Parathyroid adenoma (tissue), 2 donors: Measurements from ENCODE around the gene COL15A1.

Experiments used
- H2AFZ ChIP-seq: fragments of 300-600 bp; sonication (generic); one replicate; pipeline ENCODE4 v1.7.0; 2017; ENCODE audit warnings: antibody characterized with exemption, mild to moderate bottlenecking
- H3K27ac ChIP-seq: fragments of 300-600 bp; sonication (generic); one replicate; pipeline ENCODE4 v1.7.0; 2017
- H3K27me3 ChIP-seq: fragments of 300-600 bp; sonication (generic); one replicate; pipeline ENCODE4 v1.7.0; 2017; ENCODE audit warnings: low read length; ENCODE audit not compliant: control insufficient read depth, insufficient read depth
- H3K36me3 ChIP-seq: fragments of 300-600 bp; sonication (generic); one replicate; pipeline ENCODE4 v1.7.0; 2017; ENCODE audit warnings: low read length; ENCODE audit not compliant: control insufficient read depth, insufficient read depth
- H3K4me1 ChIP-seq: fragments of 300-600 bp; sonication (generic); one replicate; pipeline ENCODE4 v1.7.0; 2017; ENCODE audit warnings: control low read depth
- H3K4me2 ChIP-seq: fragments of 300-600 bp; sonication (generic); one replicate; pipeline ENCODE4 v1.7.0; 2017; ENCODE audit warnings: low read length
- H3K4me3 ChIP-seq: fragments of 300-600 bp; sonication (generic); one replicate; pipeline ENCODE4 v1.7.0; 2017; ENCODE audit warnings: low read depth, low read length
- H3K79me2 ChIP-seq: fragments of 300-600 bp; sonication (generic); one replicate; pipeline ENCODE4 v1.7.0; 2017; ENCODE audit warnings: control low read depth
- H3K9ac ChIP-seq: fragments of 300-600 bp; sonication (generic); one replicate; pipeline ENCODE4 v1.7.0; 2017; ENCODE audit warnings: mild to moderate bottlenecking
- H3K9me3 ChIP-seq: fragments of 300-600 bp; sonication (generic); one replicate; pipeline ENCODE4 v1.7.0; 2017; ENCODE audit warnings: low read length; ENCODE audit not compliant: control insufficient read depth
- CTCF ChIP-seq: fragments of 300-600 bp; sonication (generic); IDR thresholded peaks from one replicate; pipeline ENCODE4 v1.7.0; 2017; ENCODE audit warnings: antibody characterized with exemption, mild to moderate bottlenecking
- donor health status: primary hyperparathyroidism.

Gene COL15A1

GRCh38 chr9:99051406-99051805, 107.7 kb downstream of the COL15A1 start:
- Histone ChIP-seq H3K4me3 (no peak overlapping the region), H2AFZ (no peak overlapping the region), H3K36me3 (no peaks in the 10 kb centered on the region), H3K27ac (no peak overlapping the region), H3K79me2 (no peaks in the 10 kb centered on the region), H3K4me2 (no peak overlapping the region), H3K4me1 (no peaks in the 10 kb centered on the region), H3K9me3 (no peaks in the 10 kb centered on the region), H3K27me3 (no peaks in the 10 kb centered on the region), H3K9ac (no peak overlapping the region)
- TF ChIP-seq CTCF: no peak

GRCh38 chr9:99051851-99052250, 108.1 kb downstream of the COL15A1 start:
- no peak for TF ChIP-seq CTCF
- Histone ChIP-seq H3K9me3 (no peaks in the 10 kb centered on the region), H3K4me2 (no peak overlapping the region), H3K36me3 (no peaks in the 10 kb centered on the region), H3K27me3 (no peaks in the 10 kb centered on the region), H3K27ac (no peak overlapping the region), H3K4me1 (no peaks in the 10 kb centered on the region), H2AFZ (no peak overlapping the region), H3K79me2 (no peaks in the 10 kb centered on the region), H3K9ac (no peak overlapping the region), H3K4me3 (no peak overlapping the region)

- H3K27ac ChIP-seq: no peak overlapping the region
Measured at GRCh38 chr9:99052815-99053715, 109.4 kb downstream of the COL15A1 start.

DNA sequence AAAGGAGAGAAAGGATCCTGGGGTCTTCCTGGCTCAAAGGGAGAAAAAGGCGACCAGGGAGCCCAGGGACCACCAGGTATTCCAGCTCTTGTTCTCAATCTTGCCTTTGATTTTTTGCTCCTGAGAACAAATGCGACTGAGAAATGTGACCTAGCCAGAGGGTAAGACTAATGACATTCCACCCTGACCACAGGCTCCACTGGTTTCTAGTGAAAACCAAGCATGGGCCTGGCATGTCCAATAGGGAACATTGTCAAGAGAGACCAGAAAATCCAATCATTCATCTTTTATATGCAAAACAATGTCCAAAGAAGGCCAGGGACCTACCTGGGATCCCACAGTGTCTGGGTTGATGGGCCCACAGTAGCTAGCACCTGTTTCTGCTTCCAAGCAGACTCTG, 110.9 kb downstream of the COL15A1 start:
- Histone ChIP-seq H3K27ac (no peak overlapping the region), H3K9me3 (no peaks in the 10 kb centered on the region), H3K4me2 (no peak overlapping the region), H3K27me3 (no peaks in the 10 kb centered on the region), H3K4me3 (no peak overlapping the region), H3K79me2 (no peaks in the 10 kb centered on the region), H3K36me3 (no peaks in the 10 kb centered on the region), H2AFZ (no peak overlapping the region), H3K9ac (no peak overlapping the region), H3K4me1 (no peaks in the 10 kb centered on the region)
- no peak for TF ChIP-seq CTCF

More at GRCh38 chr9:99052815-99053715, 109.4 kb downstream of the COL15A1 start:
- H3K36me3 ChIP-seq: no peaks in the 10 kb centered on the region
- no peak overlapping the region for H2AFZ ChIP-seq
- no peaks in the 10 kb centered on the region for H3K9me3 ChIP-seq
- H3K4me1 ChIP-seq: no peaks in the 10 kb centered on the region
- no peak overlapping the region for H3K4me2 ChIP-seq
- H3K79me2 ChIP-seq: no peaks in the 10 kb centered on the region
- no peak for TF ChIP-seq CTCF
- no peak overlapping the region for H3K9ac ChIP-seq
- no peaks in the 10 kb centered on the region for H3K27me3 ChIP-seq
- H3K4me3 ChIP-seq: no peak overlapping the region

GRCh38 chr9:99055384-99055783, 111.7 kb downstream of the COL15A1 start:
- no peak overlapping the region for H2AFZ ChIP-seq
- H3K27ac ChIP-seq: no peak overlapping the region
- no peak overlapping the region for H3K4me2 ChIP-seq
- H3K27me3 ChIP-seq: no peaks in the 10 kb centered on the region
- H3K9me3 ChIP-seq: no peaks in the 10 kb centered on the region
- H3K4me1 ChIP-seq: no peaks in the 10 kb centered on the region
- TF ChIP-seq CTCF: no peak
- H3K9ac ChIP-seq: no peak overlapping the region
- no peaks in the 10 kb centered on the region for H3K36me3 ChIP-seq
- H3K79me2 ChIP-seq: no peaks in the 10 kb centered on the region
- H3K4me3 ChIP-seq: no peak overlapping the region
